K562 treated with DMSO at 1 percent for 4 hours (cell line): Measurements from ENCODE around the gene SMG5. TPM values are rescaled to one million over a fixed set of nuclear protein-coding genes. Genes with fewer than 3 reads are reported as not detected.

ENCODE experiments used
- total RNA-seq: library from RNA; unstranded; fragments of 300-600 nt; gene quantifications from 2 replicates; pipeline ENCODE4 v1.2.3, GENCODE V29; 2022; ENCODE audit not compliant: insufficient read depth

SMG5 gene
- total RNA-seq, result 45.9 and 65.7 TPM in 2 replicates

GRCh38 chr1:156282479-156283222 lies at the start of gene SMG5:
Gene SMG5, minus strand, starts transcription at chr1:156282825. Its CDS starts 145 bp downstream, at chr1:156282680.

GRCh38 chr1:156298852-156299357 lies 16.3 kb upstream of the SMG5 start, which contains the start of gene VHLL:
Gene VHLL, minus strand, starts transcription at chr1:156299307. Its CDS starts 118 bp downstream, at chr1:156299189.

GRCh38 chr1:156295391-156295947 lies 12.8 kb upstream of the SMG5 start, which contains the start of gene GLMP:
Gene GLMP, minus strand, starts transcription at chr1:156295679. Its CDS starts 34 bp downstream, at chr1:156295645.

GRCh38 chr1:156284112-156284511 lies 1.5 kb upstream of the SMG5 start, which contains the start of gene TMEM79:
Gene TMEM79, plus strand, starts transcription at chr1:156284325. Its CDS starts 902 bp downstream, at chr1:156285227.

GRCh38 chr1:156247460-156248322 lies 34.9 kb downstream of the SMG5 start, which contains the start of gene PAQR6:
Gene PAQR6, minus strand, starts transcription at chr1:156248056. Its CDS starts 1,325 bp downstream, at chr1:156246731.

GRCh38 chr1:156241926-156242325 lies 40.7 kb downstream of the SMG5 start, which contains the start of gene BGLAP:
Gene BGLAP, plus strand, starts transcription at chr1:156242184. Its CDS starts 48 bp downstream, at chr1:156242232.

GRCh38 chr1:156212833-156213643 lies 69.6 kb downstream of the SMG5 start, which contains the start of gene PMF1:
Gene PMF1, plus strand, starts transcription at chr1:156213007. Its CDS starts 9 bp downstream, at chr1:156213016.

Other genes with a start within 250 kb of the SMG5 start
- gene UBQLN4, start 229.0 kb downstream of the SMG5 start, total RNA-seq, result 36.2 and 40.5 TPM in 2 replicates
- 89.4 and 95.5 TPM in 2 replicates for gene LAMTOR2, start 228.0 kb downstream of the SMG5 start, total RNA-seq
- 1.8 TPM in 1 of 2 replicates, not detected in the other for gene RAB25, start 221.7 kb downstream of the SMG5 start, total RNA-seq
- gene MEX3A, start 200.4 kb downstream of the SMG5 start, total RNA-seq, result 5.1 and 6.5 TPM in 2 replicates
- gene LMNA, start 168.1 kb downstream of the SMG5 start, total RNA-seq, result 328 and 359 TPM in 2 replicates
- gene SEMA4A, start 129.2 kb downstream of the SMG5 start, total RNA-seq, result 0.45 and 0.68 TPM in 2 replicates
- gene SLC25A44, start 88.7 kb downstream of the SMG5 start, total RNA-seq, result 16.0 and 26.8 TPM in 2 replicates
- 102 and 112 TPM in 2 replicates for gene PMF1, start 69.8 kb downstream of the SMG5 start, total RNA-seq
- not detected in 2 replicates for gene BGLAP, start 40.6 kb downstream of the SMG5 start, total RNA-seq
- gene PAQR6, start 34.8 kb downstream of the SMG5 start, total RNA-seq, result 2.5 and 5.7 TPM in 2 replicates
- 4.9 and 11.9 TPM in 2 replicates for gene TMEM79, start 1.5 kb upstream of the SMG5 start, total RNA-seq
- gene GLMP, start 12.9 kb upstream of the SMG5 start, total RNA-seq, result 30.9 and 33.6 TPM in 2 replicates
- gene VHLL, start 16.5 kb upstream of the SMG5 start, total RNA-seq, result not detected in 2 replicates
- 323 and 373 TPM in 2 replicates for gene CCT3, start 55.5 kb upstream of the SMG5 start, total RNA-seq
- gene TSACC, start 55.7 kb upstream of the SMG5 start, total RNA-seq, result not detected in 2 replicates
- not detected in 2 replicates for gene RHBG, start 86.4 kb upstream of the SMG5 start, total RNA-seq
- 11.7 and 13.0 TPM in 2 replicates for gene MEF2D, start 217.9 kb upstream of the SMG5 start, total RNA-seq